GM21515 (cell line): ENCODE measurements around the gene PLCB2.

Experiments
- ATAC-seq: cut with Tn5 transposase; IDR thresholded peaks from one replicate; pipeline ENCODE4 v1.9.1; 2021; ENCODE audit not compliant: unreplicated experiment

Gene PLCB2

DNA sequence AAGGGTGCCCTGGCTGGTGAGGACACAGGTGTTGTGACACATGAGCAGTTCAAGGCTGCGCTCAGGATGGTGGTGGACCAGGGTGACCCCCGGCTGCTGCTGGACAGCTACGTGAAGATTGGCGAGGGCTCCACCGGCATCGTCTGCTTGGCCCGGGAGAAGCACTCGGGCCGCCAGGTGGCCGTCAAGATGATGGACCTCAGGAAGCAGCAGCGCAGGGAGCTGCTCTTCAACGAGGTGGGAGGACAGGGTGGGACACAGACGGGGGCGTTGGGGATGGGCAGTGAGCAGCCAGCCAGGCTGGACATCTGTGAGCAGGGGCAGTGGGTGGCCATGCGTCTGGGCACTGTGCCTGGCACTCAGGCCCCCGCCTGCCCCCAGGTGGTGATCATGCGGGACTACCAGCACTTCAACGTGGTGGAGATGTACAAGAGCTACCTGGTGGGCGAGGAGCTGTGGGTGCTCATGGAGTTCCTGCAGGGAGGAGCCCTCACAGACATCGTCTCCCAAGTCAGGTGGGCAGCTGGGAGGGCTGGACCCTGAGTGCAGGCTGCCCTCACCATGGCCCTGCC, 35.2 kb downstream of the PLCB2 start:
- ATAC-seq: no peak

DNA sequence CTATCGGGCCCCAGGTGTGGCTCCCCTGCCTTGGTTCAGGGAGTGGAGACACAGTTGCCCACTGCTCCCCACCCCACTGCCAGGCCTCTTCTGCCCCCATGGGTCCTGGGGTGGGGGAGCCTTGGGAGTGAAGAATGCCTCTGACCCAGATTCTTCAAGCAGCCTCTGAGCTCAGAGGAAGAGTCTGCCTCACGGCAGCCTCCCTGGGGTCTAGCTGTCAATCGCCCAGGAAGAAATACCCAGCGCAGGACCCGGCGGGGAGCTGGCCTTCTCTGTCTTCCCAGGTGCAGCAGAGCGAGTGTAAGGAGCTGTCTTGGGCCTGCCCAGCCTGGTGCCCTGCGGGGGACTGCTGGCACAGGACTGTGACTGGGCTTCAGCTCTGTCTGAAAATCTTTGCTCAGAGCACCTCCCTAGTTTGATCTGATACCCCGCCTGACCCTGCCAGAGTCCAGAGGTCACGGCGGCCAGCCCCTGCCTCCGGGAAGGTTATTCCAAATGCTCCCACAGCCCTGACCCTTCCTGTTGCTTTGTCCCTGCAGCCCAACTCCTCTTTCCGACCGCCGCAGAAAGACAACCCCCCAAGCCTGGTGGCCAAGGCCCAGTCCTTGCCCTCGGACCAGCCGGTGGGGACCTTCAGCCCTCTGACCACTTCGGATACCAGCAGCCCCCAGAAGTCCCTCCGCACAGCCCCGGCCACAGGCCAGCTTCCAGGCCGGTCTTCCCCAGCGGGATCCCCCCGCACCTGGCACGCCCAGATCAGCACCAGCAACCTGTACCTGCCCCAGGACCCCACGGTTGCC, 35.9 kb downstream of the PLCB2 start:
- ATAC-seq: no peak

DNA sequence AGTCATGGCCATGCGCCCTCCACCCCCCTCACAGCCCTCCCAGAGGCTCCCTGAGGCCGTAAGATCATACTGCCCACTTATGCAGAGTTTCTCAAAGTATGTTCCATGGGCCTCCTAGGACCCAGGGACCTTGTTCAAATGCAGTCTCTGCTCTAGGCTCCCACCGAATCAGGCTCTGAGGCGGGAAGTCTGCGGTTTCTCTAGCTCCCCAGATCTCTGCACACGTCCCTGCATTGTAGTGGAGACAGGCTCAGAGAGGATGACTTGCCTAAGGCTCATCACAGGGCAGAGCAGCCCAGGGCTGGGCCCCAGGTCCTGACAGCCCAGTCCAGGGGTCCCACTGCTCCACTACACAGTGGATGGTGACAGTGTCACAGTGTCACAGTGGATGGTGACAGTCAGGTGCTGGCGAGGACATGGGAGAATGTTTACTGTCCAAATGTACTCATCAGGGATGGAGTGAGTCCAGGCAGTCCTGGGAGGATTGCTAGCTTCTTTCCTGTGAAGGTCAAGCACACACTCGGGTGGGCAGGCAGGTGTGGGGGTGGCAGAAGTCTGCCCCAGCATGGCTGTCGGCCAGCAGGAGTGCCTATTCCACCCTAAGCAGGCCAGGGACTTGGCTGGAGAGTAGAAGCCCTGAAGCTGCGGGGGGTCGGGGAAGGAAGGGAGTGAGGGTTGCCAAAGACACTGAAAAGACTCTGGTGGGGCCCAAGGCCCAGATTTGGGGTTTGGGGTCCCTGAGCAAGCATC, 37.3 kb downstream of the PLCB2 start:
- ATAC-seq: no peak

DNA sequence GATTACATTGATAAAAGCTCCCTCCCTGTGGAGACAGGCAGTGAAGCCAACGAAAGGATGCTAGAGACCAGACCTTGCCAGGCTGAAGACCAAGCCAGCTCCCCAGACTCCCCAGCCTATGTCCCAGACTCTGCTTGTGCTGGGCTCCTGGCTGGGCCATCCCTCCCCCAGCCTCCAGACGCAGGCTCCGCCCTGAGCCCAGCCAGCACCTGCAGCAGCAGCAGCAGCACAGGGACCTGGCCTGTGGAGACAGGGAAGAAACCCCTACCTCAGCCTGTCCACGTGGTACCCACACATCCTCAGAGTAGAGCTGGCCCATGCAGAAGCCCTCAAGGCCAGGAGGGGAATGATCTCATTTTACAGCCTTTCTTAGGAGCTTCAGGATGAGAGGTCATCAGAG, 38.1 kb downstream of the PLCB2 start:
- no peak for ATAC-seq

DNA sequence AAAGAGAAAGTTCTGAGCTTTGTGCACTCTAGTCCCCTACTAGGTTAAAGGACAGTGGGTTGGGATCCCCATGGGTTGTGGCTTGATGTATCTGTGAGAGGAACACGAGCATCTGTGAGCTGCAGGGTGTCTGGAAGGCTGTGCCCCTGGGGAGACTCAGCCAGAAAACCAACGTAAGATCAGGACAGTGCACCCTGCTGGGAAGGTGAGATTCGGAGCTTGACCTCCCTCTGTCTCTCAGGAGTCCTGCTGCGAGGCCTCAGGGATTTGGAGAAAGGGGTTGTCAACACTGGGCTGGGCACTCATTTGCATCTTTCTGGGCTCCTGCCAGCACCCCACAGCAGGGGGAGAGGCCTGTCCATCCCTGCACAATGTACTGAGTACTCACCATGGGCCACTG, 40.1 kb downstream of the PLCB2 start:
- no peak for ATAC-seq

DNA sequence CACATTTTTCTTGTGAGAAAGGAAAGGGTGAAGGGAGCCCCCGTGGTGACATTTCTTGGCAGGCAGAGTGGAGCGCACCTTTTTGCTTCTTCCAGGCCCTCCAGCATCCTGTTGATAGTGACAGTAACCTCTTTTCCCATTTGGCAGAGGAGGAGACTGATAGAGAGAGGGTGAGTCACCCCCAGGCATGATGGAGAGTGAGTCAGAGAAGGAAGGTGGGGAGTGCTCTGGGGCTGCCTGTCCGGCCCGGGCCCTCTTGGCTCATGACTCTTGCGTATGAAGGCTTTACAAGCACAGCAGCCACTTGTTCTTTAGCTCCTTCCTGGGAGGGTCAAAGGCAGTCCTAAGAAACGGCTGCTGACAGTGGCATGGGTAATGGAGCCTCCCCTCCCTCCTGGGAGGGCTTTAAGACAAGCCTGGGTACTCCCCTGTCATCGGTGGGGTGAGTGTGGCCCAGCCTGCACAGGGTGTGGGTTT, 40.9 kb downstream of the PLCB2 start:
- no peak for ATAC-seq

DNA sequence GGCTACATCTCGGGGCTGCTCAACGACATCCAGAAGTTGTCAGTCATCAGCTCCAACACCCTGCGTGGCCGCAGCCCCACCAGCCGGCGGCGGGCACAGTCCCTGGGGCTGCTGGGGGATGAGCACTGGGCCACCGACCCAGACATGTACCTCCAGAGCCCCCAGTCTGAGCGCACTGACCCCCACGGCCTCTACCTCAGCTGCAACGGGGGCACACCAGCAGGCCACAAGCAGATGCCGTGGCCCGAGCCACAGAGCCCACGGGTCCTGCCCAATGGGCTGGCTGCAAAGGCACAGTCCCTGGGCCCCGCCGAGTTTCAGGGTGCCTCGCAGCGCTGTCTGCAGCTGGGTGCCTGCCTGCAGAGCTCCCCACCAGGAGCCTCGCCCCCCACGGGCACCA, 41.9 kb downstream of the PLCB2 start:
- no peak for ATAC-seq

DNA sequence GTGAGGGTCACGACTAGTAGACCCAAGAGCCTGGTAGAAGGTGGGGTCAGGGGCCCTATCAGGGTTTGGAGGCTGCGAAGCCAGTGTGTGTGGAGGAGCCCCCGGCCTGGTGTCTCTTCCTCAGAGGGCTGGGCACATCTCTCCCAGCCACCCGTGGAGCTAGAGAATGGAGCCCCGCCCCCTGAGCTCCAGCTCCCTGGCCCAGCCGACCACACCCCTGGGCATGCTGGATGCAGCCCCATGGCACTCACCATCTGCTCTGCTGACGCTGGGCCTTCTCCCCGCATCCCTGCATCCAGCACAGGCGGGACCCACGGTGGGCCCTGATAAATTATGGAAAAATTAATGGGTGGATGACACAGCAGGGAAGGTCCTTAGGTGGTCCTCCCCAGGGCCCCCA, 42.4 kb downstream of the PLCB2 start:
- ATAC-seq: no peak

DNA sequence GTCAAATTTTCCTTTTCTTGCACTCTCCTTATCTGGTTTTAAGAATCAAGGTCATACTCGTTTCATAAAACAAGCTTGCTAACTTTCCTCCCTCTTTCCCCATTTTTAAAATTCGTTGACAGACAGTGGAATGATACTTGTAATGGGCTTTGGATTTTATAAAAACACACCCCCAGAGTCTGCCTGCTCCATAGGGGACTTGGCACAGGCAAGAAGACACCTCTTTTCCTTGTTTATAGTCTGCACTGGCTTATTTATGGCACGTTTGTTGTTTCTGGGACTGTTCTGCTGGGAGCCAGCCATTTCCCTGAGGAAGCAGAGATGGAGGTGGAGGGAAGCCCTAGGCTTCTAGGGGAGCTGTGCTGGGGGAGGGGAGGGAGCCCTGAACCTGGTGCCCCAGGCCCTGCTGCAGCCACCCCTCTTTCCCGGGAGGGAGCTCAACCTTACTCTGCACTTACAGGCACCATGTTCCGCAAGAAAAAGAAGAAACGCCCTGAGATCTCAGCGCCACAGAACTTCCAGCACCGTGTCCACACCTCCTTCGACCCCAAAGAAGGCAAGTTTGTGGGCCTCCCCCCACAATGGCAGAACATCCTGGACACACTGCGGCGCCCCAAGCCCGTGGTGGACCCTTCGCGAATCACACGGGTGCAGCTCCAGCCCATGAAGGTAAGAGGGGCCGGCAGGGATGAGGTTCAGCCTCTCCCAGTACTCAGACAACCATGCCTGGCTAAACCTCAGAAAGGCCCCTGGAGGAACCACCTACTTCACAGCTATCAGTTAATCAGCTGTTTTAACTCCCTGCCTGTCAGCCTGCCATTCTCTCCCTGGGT, 43.2 kb downstream of the PLCB2 start:
- no peak for ATAC-seq

DNA sequence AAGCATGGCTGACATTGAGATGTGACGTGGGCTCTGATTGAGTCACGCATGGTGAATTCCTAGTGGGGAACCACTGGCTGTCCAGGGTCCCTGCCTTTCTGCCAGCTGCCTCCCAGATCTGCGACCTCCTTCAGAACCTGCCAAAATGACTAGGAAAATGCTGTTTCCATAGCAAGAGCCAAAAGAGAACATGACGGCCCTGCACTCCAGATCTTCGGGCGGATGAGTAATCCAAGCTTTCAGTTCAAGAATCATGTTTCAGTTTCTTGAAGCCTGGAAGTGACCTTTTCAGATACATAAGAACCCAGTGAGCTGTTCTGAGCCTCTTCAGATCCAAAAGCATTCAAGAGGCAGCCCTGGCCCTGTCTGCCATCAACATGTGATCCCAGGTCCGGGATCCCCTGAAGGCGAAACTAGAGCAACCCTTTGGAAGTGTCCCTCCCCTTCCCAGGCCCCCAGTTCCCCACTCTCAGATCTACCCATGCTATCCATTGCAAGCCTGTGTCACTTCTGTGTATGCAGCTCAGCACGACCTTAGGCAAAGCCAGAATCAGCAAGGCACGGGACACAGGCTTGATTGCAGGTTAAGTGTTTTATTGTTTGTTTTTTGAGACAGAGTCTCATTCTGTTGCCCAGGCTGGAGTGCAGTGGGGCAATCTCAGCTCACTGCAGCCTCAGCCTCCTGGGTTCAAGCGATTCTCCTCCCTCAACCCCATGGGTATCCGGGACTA, 44.5 kb downstream of the PLCB2 start:
- no peak for ATAC-seq

DNA sequence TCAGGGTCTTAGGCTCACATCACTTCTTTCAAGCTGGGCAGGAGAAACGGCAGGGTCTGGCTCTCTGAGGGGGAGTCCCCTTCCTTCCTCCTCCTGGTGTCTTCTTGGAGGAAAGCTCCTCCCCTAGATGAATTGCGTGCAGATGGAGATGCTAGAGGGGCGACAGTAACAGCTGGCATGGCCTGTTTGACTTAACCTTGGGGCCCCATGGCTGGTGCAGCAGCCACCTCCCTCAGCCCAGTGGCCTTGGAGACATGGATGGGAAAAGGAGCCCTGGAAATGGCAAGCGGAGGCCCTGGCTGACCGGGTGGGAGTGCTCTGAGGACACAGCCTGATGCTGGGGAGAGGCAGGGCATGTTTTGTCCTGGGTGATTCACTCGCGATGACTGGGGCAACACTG, 48.7 kb downstream of the PLCB2 start:
- no peak for ATAC-seq

DNA sequence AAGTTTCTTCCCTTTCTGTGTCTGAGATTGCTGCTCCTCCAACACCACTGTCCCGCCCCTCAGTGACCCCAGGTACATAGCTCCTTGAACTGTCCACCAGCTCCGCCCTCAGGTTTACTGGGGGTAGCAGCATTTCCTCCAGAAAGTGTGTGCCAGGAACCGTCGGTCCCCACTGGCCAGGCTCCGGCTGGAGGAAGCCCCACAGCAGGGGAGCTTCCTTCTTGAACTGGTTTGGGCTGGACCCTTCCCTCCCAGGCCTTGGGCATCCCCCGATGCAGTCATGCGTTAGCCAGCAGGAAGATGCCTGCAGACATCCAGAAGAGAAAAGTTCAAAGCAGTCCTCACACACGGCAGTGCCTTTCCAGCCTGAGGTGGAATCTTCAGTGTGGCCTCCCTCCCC, 49.2 kb downstream of the PLCB2 start:
- no peak for ATAC-seq

DNA sequence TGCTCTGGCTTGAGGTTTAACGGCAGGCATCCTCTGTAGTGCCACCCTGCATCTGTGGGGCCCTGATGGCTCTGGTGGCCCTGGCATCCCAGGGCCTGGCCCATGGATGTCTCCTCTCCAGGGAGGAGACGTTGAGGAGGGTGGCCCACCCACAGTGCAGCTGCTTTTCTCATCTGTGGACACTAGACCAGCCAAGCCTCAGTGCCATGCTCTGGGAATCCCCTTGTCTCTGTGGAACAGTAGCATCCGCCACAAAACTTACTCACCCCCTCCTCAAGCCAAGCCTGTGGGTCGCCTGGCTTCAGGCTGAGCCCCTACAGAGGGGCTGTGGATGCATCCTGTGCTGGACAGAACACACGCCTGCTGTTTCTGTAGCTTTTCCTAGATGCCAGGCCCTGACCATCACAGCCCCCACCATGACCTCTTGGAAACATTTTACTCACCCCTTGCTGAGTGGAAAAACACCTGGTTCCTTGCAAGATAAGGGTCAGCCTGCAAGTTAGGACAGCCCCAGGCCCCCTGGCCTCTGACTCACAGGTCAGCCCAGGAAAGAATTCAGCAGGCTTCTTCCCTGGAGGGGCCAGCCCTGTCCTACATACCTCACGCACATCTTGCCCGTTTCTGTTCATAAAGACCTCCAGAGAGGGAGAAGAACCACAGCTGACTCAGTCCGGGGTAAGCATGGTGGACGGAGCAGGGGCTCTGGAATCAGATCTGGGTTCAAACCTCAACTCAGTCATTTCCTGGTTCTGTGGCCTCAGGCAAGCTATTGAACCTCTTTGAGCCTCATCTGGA, 49.9 kb downstream of the PLCB2 start:
- no peak for ATAC-seq

DNA sequence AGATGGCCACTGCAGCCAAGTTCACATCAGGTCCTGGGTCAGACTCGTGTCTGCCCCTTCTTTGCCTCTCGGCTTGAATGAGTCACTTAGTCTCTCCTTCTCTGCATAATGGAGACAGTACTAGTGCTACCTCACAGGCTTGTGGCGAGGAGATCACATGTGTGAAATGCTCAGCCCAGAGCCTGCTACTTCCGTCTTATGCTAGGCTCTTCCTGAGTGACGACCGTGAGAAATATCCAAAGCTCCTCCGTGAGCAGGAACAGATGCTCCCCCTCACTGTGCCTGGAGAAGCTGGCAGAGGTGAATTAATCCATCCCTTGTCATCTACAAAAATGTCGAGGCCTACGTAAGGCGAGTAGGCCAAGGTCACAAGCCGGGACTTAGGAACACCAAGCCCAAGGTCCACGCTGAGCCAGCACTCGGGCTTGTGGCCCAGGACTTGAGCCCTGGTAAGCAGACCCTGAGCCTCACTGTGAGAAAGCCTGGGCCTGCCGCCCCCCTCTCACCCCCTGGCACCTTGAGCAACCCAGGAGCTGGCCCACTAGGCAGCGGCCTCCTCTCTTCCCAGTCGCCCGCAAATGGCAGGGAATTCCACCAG, 51.0 kb downstream of the PLCB2 start:
- ATAC-seq: no peak

DNA sequence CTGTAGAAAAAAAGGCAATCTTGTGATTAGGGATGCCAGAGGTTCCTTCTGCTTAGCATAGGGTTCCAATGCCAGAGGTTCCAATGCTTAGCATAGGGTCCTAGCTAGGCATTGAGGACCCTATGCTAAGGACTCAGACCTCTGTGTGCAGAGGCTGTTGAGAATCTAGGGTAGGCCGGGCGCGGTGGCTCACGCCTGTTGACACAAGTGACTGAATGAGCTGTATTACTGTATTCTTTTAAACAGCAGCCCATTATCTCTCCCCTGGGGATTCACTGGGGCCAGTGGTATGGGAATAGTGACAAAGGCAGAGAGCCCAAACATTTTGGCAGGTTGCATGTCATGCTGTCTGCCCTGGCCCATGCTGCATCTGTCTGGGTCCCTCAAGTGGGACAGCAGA, 52.7 kb downstream of the PLCB2 start:
- no peak for ATAC-seq

DNA sequence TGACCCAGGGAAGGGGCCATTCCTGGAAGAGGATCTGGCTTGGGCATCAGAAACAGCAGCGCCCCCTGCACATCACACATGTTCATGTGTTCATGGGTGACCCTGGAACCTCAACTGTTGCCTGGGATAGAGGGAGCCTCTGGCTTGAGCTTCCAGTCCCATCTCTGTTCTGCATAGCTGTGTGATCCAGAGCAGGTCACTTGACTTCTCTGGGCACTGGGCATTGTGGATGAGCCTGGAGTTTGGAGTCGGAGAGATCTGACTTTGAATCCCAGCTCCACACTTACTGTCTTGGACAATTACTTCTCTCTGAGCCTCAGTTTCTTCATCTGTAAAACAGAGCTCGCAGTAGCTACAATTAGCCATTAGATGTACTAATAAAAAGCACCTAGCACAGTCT, 53.3 kb downstream of the PLCB2 start:
- ATAC-seq: no peak

DNA sequence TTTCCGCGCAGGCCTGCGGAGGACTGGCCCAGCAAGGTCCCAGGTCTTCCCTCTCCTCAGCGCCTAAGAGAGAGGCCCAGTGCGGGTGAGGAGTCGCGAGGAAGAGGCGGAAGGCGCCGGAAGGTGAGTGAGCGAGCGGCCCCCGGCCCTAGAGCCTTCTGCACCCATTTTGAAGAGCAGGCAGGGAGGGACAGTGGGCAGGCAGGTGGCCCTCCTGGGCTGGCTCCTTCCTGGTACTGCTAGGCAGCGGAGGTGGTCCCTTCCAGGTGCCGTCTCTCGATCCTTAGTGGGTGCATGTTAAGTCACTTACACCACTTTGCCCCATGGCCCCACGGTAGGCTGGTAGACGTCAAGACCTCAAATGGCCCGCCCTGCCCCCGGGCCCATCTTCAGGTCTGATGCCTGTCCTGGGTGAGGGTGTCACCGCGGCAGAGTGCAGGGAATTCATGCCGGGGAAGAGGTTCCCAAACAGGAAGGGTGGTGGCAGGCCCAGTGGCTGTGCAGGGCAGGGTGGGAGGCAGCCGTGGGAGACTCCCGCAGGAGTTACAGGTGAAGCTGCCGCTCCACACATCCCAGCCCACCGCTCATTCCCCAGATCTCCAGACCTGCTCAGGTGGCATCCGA, 54.5 kb downstream of the PLCB2 start:
- no peak for ATAC-seq

DNA sequence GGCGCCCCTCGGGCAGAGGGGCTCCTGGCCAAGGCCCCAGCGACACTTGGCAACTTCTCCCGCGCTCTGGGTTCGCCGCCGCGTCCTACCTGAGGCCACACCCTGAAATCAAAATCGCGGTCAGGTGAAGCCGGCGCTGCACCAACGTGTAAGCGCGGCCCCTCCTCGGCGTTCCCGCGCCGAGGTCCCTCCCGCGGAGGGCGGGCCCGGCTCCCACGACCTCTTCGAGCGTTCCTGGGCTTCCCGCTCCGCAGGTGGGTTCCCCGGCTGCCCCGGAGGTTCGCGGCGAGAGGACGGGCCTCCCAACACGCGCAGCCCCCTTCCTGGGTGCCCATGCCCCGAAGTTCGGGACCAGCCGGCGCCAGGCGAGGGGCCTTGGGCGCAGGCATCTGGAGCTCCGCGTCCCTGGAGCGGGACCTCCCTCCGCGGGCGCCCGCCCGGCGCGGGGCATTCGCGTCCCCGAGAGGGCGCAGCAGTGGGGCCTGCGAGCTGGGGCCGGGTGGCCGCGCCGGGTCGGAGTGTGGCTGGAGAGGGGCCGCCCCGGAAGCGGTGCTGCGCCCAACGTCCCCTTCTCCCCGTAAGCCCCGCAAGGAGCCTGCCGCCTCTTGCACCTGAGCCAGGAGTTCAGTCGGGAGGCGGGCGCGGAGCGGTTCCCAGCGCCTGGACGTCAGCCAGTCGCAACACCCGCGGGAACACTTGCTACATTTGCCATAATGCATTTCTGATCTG, 55.1 kb downstream of the PLCB2 start:
- ATAC-seq: no peak
